ENCODE results near the gene TBC1D2B.
A peak's percentile ranks its signal among the peaks of the same experiment; 100 is the strongest.

Gene TBC1D2B

GRCh38 chr15:78077053-78077870, at the start of gene TBC1D2B:
Gene TBC1D2B, minus strand, starts transcription at chr15:78077711. Its CDS starts 59 bp downstream, at chr15:78077652.
- peak; percentile 59 for DNase-seq

- no peak for DNase-seq
Observed at GRCh38 chr15:78125267-78125666, 47.8 kb upstream of the TBC1D2B start.

GRCh38 chr15:78120523-78120922, 43.0 kb upstream of the TBC1D2B start:
- no peak for DNase-seq

GRCh38 chr15:78112551-78112950, 35.0 kb upstream of the TBC1D2B start:
- no peak for DNase-seq

- DNase-seq = no peak
Observed at GRCh38 chr15:78111788-78112187, 34.3 kb upstream of the TBC1D2B start.

- no peak for DNase-seq
Observed at GRCh38 chr15:78110916-78111475, 33.5 kb upstream of the TBC1D2B start.

DNA sequence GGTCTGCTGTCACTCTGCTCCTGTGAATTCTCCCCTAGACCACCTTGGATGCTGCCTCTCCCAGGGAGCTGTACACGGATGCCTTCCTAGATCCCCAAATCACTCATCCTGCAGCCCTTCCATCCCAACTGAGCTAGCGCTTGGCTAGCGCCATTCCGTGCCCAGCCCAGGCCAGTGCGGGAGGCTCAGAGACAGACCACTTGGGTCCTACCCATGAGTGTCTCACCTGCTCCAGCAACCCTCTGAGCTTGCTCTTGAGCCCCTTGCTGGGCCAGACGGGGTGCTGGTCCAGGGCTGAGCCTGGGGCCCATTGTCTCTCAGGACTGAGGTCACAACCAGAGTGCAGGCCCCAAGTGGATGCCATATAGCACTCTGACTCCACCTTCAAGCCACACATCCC, 32.6 kb upstream of the TBC1D2B start:
- no peak for DNase-seq

DNA sequence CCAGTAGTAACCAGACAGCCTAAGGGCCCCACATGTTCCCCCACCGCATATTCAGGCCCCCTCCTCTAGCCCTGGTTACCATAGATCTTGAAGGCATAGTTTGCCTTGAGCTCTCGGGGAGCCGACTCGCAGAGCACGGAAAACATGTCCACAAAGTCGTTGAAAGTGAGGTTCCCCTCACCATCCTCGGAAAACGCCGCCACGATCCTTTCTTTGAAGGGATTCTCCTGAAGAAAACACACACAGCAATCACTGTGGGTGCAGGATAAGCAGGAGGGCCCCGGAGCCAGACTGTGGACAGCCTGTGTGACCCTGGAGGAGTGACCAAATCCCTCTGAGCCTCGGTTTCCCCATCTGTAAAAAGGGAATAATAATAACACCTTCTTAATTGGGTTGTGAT, 31.6 kb upstream of the TBC1D2B start:
- no peak for DNase-seq

DNA sequence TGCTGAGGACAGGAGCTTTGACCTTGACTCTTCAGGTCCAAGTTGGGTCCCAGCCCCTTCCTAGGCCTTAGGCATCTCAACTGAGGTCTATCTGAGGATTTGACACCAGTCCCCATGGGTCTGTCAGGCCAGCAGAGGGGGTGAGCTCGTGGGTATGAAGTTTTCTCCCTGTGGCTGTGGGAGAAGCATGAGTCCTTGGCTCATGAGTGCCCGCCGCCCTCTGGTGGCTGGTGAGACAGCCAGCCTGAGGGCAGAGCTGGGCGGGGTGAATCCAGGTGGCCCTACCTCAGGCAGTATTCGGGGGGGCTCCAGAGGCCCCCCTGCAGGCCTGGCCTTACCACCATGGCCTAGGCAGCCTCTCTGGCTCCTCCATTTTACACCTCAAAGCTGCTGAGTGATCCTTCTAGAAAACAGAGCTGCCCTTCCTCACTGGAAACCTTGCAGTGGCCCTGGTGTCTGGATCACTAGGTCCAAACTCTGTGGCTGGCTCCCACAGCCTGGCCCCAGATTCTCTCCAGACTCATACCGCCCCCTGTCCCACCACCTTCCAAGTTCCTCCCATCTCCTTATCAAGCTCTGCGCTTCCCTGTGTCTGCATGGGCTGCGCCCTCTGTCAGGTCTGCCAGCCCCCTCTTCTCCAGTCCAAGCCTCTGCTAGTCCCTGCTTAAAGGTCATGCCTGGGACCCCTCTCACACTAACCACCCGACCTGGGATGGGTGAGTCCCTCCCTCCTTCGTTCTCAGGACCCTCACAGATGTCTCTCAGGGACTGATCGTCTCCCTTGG, 31.0 kb upstream of the TBC1D2B start:
- DNase-seq = peak; percentile 82

GRCh38 chr15:78107471-78107870, 30.0 kb upstream of the TBC1D2B start:
- no peak for DNase-seq

DNA sequence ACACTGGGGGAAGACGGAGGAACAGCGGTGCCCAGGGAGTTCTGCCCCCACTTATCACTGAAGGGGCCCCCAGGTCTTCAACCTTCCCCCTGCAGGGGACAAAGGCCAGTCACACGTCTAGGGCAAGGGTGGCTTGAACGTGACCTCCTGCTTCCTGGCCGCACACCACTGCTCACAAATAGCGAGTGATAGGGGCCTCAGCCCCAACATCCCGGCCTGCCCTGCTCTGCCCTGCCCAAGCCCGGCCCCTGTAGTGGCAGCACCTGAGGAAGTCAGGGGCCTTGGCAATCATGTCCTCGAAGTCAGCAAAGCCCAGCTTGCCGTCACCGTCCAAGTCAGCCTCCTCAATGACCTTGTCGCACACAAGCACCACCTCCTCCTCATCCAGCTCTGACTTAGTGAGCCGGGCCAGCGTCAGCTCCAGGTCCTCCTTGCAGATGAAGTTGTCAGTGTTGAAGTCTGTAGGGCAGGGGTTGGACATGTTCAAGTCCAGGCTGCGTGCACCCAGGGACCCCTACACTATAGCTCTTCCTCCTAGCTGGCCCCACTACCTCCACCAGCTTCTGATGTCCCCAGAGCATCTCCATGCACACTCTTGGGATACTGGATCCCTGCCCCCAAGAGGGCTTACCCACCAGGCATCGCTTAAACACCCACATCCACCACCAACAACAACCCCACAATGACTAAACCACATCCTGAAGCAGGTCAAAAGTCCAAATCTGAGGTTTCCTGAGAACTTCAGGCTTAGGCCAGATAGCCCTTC, 28.1 kb upstream of the TBC1D2B start:
- no peak for DNase-seq

DNA sequence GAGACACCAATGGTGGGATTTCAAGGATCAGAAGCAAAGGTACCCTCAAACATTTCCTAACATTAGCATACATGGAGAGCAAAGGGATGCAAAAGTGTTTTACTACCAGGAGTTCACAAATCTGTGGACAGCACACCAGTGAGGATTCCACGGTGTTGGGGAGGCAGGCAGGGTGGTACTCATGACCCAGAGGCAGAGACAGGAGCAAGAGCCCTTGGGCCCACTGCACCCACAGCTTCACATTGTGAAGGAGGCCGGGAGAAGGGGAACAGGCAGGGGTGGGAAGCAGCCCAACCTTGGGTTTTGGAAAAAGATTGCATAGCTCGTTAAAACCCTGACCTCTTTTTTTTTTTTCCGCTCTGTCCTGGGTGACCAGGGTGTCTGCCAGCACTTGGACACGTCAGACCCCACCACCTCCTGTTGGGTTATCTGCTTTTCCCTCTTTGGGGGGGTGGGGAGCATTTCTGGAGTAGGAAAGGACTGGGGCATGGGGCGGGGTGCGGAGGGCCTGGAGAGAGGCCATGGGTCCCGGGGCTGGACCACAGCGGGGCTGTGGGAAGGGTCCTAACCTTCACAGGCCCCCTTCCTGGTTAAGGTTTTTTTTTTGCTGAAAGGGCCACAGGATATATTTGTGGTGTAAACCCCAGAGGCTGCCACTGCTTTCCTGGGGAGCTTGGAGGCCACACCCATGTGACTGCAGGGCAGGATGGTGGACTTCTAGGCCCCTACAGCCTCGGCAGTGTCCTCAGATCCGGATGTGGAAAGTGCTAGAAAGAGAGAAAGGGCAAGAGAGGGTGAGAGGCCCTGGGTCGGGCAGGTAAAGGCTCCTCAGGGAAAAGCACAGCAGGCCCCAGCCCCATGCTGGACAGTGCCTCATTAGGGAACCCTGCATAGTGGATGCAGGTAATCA, 27.3 kb upstream of the TBC1D2B start:
- no peak for DNase-seq

- DNase-seq = no peak
Observed at GRCh38 chr15:78104119-78104479, 26.6 kb upstream of the TBC1D2B start.

GRCh38 chr15:78103406-78104118, 26.1 kb upstream of the TBC1D2B start:
- DNase-seq = peak; percentile 70

DNA sequence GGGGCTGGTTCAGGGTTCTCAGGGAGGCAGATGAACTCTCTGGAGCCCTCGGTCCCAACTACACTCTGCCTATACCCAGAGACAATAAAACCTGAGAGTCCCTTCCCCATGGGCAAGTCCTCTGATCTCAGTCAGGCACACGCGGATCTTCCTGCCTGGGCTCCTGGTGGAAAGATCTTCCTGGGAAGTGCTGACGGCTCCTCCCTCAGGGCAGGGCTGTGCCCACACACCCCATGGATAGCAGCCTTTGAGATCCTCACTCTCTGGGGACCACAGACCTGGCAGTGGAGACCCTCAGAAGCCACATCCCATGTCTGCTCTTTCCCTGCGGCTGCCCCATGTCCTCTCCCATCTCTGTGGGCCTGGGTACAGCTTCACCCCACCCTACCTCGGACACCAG, 25.2 kb upstream of the TBC1D2B start:
- DNase-seq = no peak

- no peak for DNase-seq
Observed at GRCh38 chr15:78102211-78102610, 24.7 kb upstream of the TBC1D2B start.

GRCh38 chr15:78101423-78102105, 24.1 kb upstream of the TBC1D2B start:
- no peak for DNase-seq

- DNase-seq = no peak
Observed at GRCh38 chr15:78100886-78101285, 23.4 kb upstream of the TBC1D2B start.

DNA sequence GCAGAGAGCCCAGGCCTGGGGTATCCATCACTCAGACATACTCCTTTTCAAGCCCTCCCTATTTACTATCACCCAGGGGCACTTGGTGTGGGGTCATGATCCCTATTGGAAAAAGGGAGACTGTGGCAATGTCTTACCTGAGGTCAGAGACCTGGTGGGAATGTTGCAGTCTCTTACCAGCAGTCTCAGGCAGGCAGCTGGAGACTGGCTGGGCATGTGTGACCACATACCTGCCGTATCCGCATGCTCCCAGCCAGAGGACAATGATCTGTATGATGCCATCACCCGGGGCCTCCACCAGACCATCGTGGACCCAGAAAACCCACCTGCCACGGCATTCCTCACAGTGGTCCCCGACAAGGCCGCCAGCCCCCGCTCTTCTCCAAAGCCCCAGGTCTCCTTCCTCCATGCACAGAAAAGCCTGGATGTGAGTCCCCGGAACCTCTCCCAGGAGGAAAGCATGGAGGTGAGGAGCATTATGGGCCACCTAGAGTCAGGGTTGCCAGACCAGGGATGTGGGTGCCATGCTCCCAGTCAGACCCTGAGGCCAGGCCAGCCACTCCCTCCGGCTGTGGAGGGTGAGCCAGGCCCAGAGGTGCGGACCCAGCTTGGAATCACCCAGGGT, 20.7 kb upstream of the TBC1D2B start:
- DNase-seq = no peak

GRCh38 chr15:78097667-78098066, 20.2 kb upstream of the TBC1D2B start:
- no peak for DNase-seq

All from stimulated activated CD4-positive, alpha-beta T cell treated with anti-CD3 and anti-CD28 coated beads, Interleukin-1b, Interleukin-23, amount 100 ng/mL, for 48 hours (primary cell).